Right hindlimb (tissue), 1 donor: ENCODE measurements around the gene BTBD9.
A peak's percentile ranks its signal among the peaks of the same experiment; 100 is the strongest.

ENCODE experiments used
- DNase-seq: peaks from one replicate; pipeline ENCODE4 v3.0.0-alpha.2; 2018

Gene BTBD9

GRCh38 chr6:38423746-38424145 is 216.0 kb downstream of the BTBD9 start:
- no peak for DNase-seq

GRCh38 chr6:38420207-38420606 is 219.5 kb downstream of the BTBD9 start:
- DNase-seq: no peak

GRCh38 chr6:38417521-38417920 is 222.2 kb downstream of the BTBD9 start:
- no peak for DNase-seq

- DNase-seq: no peak
These were observed 224.3 kb downstream of the BTBD9 start for GRCh38 chr6:38415231-38416005.

GRCh38 chr6:38413102-38413800 is 226.5 kb downstream of the BTBD9 start:
- DNase-seq: no peak

- no peak for DNase-seq
These were observed 232.5 kb downstream of the BTBD9 start for GRCh38 chr6:38407192-38407591.

- DNase-seq: no peak
These were observed 233.6 kb downstream of the BTBD9 start for GRCh38 chr6:38406096-38406495.

- DNase-seq: no peak
These were observed 234.7 kb downstream of the BTBD9 start for GRCh38 chr6:38404900-38405556.

- no peak for DNase-seq
These were observed 235.4 kb downstream of the BTBD9 start for GRCh38 chr6:38404355-38404754.

GRCh38 chr6:38403548-38403947 is 236.2 kb downstream of the BTBD9 start:
- DNase-seq: no peak

GRCh38 chr6:38400764-38401163 is 239.0 kb downstream of the BTBD9 start:
- DNase-seq: no peak

- no peak for DNase-seq
These were observed 239.6 kb downstream of the BTBD9 start for GRCh38 chr6:38400101-38400500.

- DNase-seq: no peak
These were observed 243.5 kb downstream of the BTBD9 start for GRCh38 chr6:38396209-38396608.

GRCh38 chr6:38393986-38394385 is 245.7 kb downstream of the BTBD9 start:
- no peak for DNase-seq

- DNase-seq: no peak
These were observed 247.8 kb downstream of the BTBD9 start for GRCh38 chr6:38391626-38392579.

- DNase-seq: no peak
These were observed 248.5 kb downstream of the BTBD9 start for GRCh38 chr6:38391206-38391605.

- no peak for DNase-seq
These were observed 249.9 kb downstream of the BTBD9 start for GRCh38 chr6:38389875-38390274.

GRCh38 chr6:38387971-38388370 is 251.8 kb downstream of the BTBD9 start:
- peak; percentile 31 for DNase-seq

- DNase-seq: no peak
These were observed 252.3 kb downstream of the BTBD9 start for GRCh38 chr6:38387461-38387860.

GRCh38 chr6:38378801-38379200 is 260.9 kb downstream of the BTBD9 start:
- DNase-seq: no peak

GRCh38 chr6:38375937-38376336 is 263.8 kb downstream of the BTBD9 start:
- no peak for DNase-seq

- DNase-seq: no peak
These were observed 264.4 kb downstream of the BTBD9 start for GRCh38 chr6:38375341-38375740.

GRCh38 chr6:38371881-38372280 is 267.8 kb downstream of the BTBD9 start:
- no peak for DNase-seq
